Gastrocnemius medialis (tissue), 4 donors: ENCODE measurements around the gene IGF2BP1. TPM values are rescaled to one million over a fixed set of nuclear protein-coding genes. Genes with fewer than 3 reads are reported as not detected.

ENCODE experiments used
- ATAC-seq, 2 donors: fragments of 150-250 bp; one replicate each; pipeline ENCODE4 v1.9.1; 2016
- DNase-seq, 2 donors: peaks; one replicate each; pipeline ENCODE4 v3.0.0-alpha.2; 2019
- H3K27ac ChIP-seq, 4 donors: fragments of 200-600 bp; sonication (generic); 1 replicate in 1 of 4; 2 replicates in 3 of 4; pipeline ENCODE4 v1.5.1; 2016 to 2018; ENCODE audit warnings: mild to moderate bottlenecking in 2 of 4, moderate library complexity in 1 of 4
- H3K27me3 ChIP-seq, 3 donors: fragments of 200-600 bp; sonication (generic) in 2 of 3; 1 replicate in 1 of 3; 2 replicates in 2 of 3; pipeline versions ENCODE4 v1.5.1 to v1.6.0; 2016 to 2019; ENCODE audit warnings: mild to moderate bottlenecking in 1 of 3, moderate library complexity in 1 of 3
- H3K36me3 ChIP-seq, 2 donors: fragments of 200-600 bp; sonication (generic) in 1 of 2; one replicate each; pipeline ENCODE4 v1.5.1; 2017 to 2018
- H3K4me1 ChIP-seq, 2 donors: fragments of 200-600 bp; sonication (generic) in 1 of 2; one replicate each; pipeline ENCODE4 v1.5.1; 2016 to 2017; ENCODE audit warnings: mild to moderate bottlenecking in 2 of 2
- H3K4me3 ChIP-seq, 4 donors: fragments of 200-600 bp; sonication (generic) in 3 of 4; 1 replicate in 1 of 4; 2 replicates in 3 of 4; pipeline ENCODE4 v1.5.1; 2016 to 2019; ENCODE audit warnings: mild to moderate bottlenecking in 2 of 4
- H3K9me3 ChIP-seq, 3 donors: fragments of 200-600 bp; sonication (generic) in 2 of 3; 1 replicate in 1 of 3; 2 replicates in 2 of 3; pipeline ENCODE4 v1.5.1; 2016 to 2019
- POLR2A ChIP-seq, 2 donors: fragments of 450-650 bp; IDR thresholded peaks; one replicate each; pipeline ENCODE4 v1.6.1; 2017; ENCODE audit warnings: antibody characterized with exemption in 2 of 2, mild to moderate bottlenecking in 2 of 2, moderate library complexity in 2 of 2
- in situ Hi-C, 4 donors: fragments of 200-750 bp; cut with MboI; loops; one replicate each; pipeline versions ENCODE4 v1.15.0 to v1.8.0; 2017; ENCODE audit warnings: low sequenced_read_pairs in 4 of 4
- intact Hi-C: fragments of 100-400 bp; cut with DNase I; formaldehyde crosslinking; loops from one replicate; pipeline ENCODE4 v1.15.1; 2023; ENCODE audit warnings: low total_unique reads
- total RNA-seq, 4 donors: library from RNA; depleted of rRNA; stranded (reverse); fragments of >200 nt; gene quantifications; one replicate each; pipeline versions ENCODE4 v1.1.0 to v1.2.3, GENCODE V29; 2016
- TF ChIP-seq, protein P1 (sequence below), 5 experiments: fragments of 450-650 bp in 3 of 5; fragments of 200-600 bp in 2 of 5; sonication (generic) in 2 of 5; IDR thresholded peaks in 4 of 5; conservative IDR thresholded peaks in 1 of 5; 1 replicate in 4 of 5; 2 replicates in 1 of 5; pipeline ENCODE4 v1.5.1; 2016 to 2019; ENCODE audit warnings: antibody characterized with exemption in 5 of 5, mild to moderate bottlenecking in 3 of 5, moderate library complexity in 3 of 5

Gene IGF2BP1
- total RNA-seq, 4 donors from 2014 or later = not detected

DNA sequence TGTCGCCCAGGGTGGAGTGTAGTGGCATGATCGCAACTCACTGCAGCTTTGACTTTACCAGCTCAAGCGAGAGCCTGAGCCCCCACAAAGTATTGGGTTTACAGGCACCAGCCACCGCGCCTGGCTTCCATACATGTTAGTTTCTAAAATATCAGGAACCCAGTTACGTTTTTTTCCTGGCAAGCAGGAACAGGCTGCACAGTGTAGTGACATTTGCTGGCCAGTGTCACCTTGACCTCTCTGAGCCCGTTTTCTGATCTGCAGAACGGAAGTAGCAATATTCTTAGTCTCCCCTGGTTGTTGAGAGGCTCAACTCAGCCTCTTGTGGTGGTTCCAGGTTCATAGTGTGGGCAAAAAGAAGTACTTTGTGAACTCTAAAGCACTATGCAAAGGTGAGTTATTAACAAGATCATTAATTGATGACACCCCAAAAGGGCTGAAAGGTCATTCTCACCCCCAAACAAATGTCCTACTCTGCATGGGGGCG lies 15.6 kb downstream of the IGF2BP1 start:
- peaks cover 0 to 6% of the 10 kb centered on the region in 2 donors for H3K4me1 ChIP-seq
- no peaks in the 10 kb centered on the region for H3K36me3 ChIP-seq
- H3K4me3 ChIP-seq = no peak overlapping the region
- no peaks in the 10 kb centered on the region for H3K9me3 ChIP-seq
- ATAC-seq (no peak), DNase-seq (no peak)
- TF ChIP-seq, protein P1, sequence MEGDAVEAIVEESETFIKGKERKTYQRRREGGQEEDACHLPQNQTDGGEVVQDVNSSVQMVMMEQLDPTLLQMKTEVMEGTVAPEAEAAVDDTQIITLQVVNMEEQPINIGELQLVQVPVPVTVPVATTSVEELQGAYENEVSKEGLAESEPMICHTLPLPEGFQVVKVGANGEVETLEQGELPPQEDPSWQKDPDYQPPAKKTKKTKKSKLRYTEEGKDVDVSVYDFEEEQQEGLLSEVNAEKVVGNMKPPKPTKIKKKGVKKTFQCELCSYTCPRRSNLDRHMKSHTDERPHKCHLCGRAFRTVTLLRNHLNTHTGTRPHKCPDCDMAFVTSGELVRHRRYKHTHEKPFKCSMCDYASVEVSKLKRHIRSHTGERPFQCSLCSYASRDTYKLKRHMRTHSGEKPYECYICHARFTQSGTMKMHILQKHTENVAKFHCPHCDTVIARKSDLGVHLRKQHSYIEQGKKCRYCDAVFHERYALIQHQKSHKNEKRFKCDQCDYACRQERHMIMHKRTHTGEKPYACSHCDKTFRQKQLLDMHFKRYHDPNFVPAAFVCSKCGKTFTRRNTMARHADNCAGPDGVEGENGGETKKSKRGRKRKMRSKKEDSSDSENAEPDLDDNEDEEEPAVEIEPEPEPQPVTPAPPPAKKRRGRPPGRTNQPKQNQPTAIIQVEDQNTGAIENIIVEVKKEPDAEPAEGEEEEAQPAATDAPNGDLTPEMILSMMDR (IDR thresholded peaks at IDR 0.05 in 4 of 5, conservative IDR thresholded peaks at IDR 0.05 in 1 of 5) = no peak
- no peak for TF ChIP-seq POLR2A (IDR thresholded peaks at IDR 0.05)
- no peak overlapping the region for H3K27ac ChIP-seq
- in situ Hi-C loops (loop anchor here in 1 of 4 donors (25.0 kb wide), 1 partner anchor 276 kb away; the partner anchor contains the start of gene HOXB13), intact Hi-C loops (no loop called here)
- H3K27me3 ChIP-seq = peaks cover 78 to 93% (median 88%) of the 10 kb centered on the region in 3 donors

GRCh38 chr17:49013311-49014213 lies 16.4 kb downstream of the IGF2BP1 start:
- ATAC-seq (no peak), DNase-seq (no peak)
- peaks cover 0 to 6% of the 10 kb centered on the region in 2 donors for H3K4me1 ChIP-seq
- in situ Hi-C loops (loop anchor here in 1 of 4 donors (25.0 kb wide), 1 partner anchor 276 kb away; the partner anchor contains the start of gene HOXB13), intact Hi-C loops (no loop called here)
- H3K27ac ChIP-seq = no peak overlapping the region
- peaks cover 79 to 98% (median 87%) of the 10 kb centered on the region in 3 donors for H3K27me3 ChIP-seq
- no peaks in the 10 kb centered on the region for H3K36me3 ChIP-seq
- H3K9me3 ChIP-seq = no peaks in the 10 kb centered on the region
- H3K4me3 ChIP-seq = no peak overlapping the region
- TF ChIP-seq POLR2A (IDR thresholded peaks at IDR 0.05) = no peak
- TF ChIP-seq, protein P1 (IDR thresholded peaks at IDR 0.05 in 4 of 5, conservative IDR thresholded peaks at IDR 0.05 in 1 of 5) = no peak

GRCh38 chr17:49015179-49015923 lies 18.2 kb downstream of the IGF2BP1 start:
- H3K4me1 ChIP-seq = peaks cover 0 to 6% of the 10 kb centered on the region in 2 donors
- DNase-seq = no peak
- intact Hi-C loops (no loop called here), in situ Hi-C loops (loop anchor here in 1 of 4 donors (25.0 kb wide), 1 partner anchor 278 kb away; the partner anchor contains the start of gene HOXB13)
- peaks cover 69 to 83% (median 81%) of the 10 kb centered on the region in 3 donors for H3K27me3 ChIP-seq
- TF ChIP-seq POLR2A (IDR thresholded peaks at IDR 0.05) = no peak
- no peaks in the 10 kb centered on the region for H3K9me3 ChIP-seq
- H3K36me3 ChIP-seq = no peaks in the 10 kb centered on the region
- no peak overlapping the region for H3K27ac ChIP-seq
- no peak overlapping the region for H3K4me3 ChIP-seq
- no peak for ATAC-seq

GRCh38 chr17:49015924-49016774 lies 19.0 kb downstream of the IGF2BP1 start:
- H3K27me3 ChIP-seq = peaks cover 67 to 77% (median 74%) of the 10 kb centered on the region in 3 donors
- in situ Hi-C loops (loop anchor here in 1 of 4 donors (25.0 kb wide), 1 partner anchor 279 kb away; the partner anchor contains the start of gene HOXB13), intact Hi-C loops (no loop called here)

More at GRCh38 chr17:49015924-49016774, 19.0 kb downstream of the IGF2BP1 start:
- H3K9me3 ChIP-seq = no peaks in the 10 kb centered on the region
- no peaks in the 10 kb centered on the region for H3K36me3 ChIP-seq
- no peak for DNase-seq
- no peak for ATAC-seq
- no peak overlapping the region for H3K27ac ChIP-seq
- no peak overlapping the region for H3K4me3 ChIP-seq
- H3K4me1 ChIP-seq = peaks cover 0 to 6% of the 10 kb centered on the region in 2 donors
- TF ChIP-seq POLR2A (IDR thresholded peaks at IDR 0.05) = no peak
- TF ChIP-seq, protein P1 (IDR thresholded peaks at IDR 0.05 in 4 of 5, conservative IDR thresholded peaks at IDR 0.05 in 1 of 5) = no peak
